B cell (primary cell): Measurements from ENCODE around the gene CNNM4. TPM values are rescaled to one million over a fixed set of nuclear protein-coding genes. Genes with fewer than 3 reads are reported as not detected.

Experiments used
- ATAC-seq: fragments of 200-7000 bp; cut with Tn5 transposase; one replicate; pipeline ENCODE4 v1.10.0; 2021; ENCODE audit warnings: low read depth, mild to moderate bottlenecking, moderate number of reproducible peaks, moderate library complexity
- CTCF ChIA-PET: fragments of 350-600 bp; sonication (Branson Sonifier 250); formaldehyde crosslinking; loops from one replicate; lab custom pipeline; 2021; ENCODE audit warnings: antibody characterized with exemption, inconsistent platforms; lab: Charles Lee
- POLR2A ChIA-PET: fragments of 350-600 bp; sonication (Branson Sonifier 250); formaldehyde crosslinking; loops from one replicate; lab custom pipeline; 2021; ENCODE audit warnings: antibody characterized with exemption; lab: Charles Lee
- DNase-seq: peaks from one replicate; pipeline ENCODE4 v3.0.0; 2013
- H2AFZ ChIP-seq: 2 replicates; pipeline ENCODE4 v1.6.1; 2012; ENCODE audit warnings: mild to moderate bottlenecking, low read depth, low read length; ENCODE audit not compliant: insufficient read depth, poor library complexity, severe bottlenecking
- H3K27ac ChIP-seq, 2 donors: 1 replicate in 1 of 2; 2 replicates in 1 of 2; pipeline ENCODE4 v1.5.1; 2012 to 2013; ENCODE audit warnings: low read length in 2 of 2, mild to moderate bottlenecking in 2 of 2, moderate library complexity in 1 of 2
- H3K27me3 ChIP-seq, 4 experiments: fragments of 200-600 bp in 1 of 4; sonication (generic) in 1 of 4; replicated peaks in 1 of 4; 1 replicate in 2 of 4; 2 replicates in 2 of 4; pipeline versions ENCODE4 v1.6.1 to v1.7.0; 2013 to 2016; ENCODE audit warnings: low read length in 3 of 4, mild to moderate bottlenecking in 2 of 4, mixed read lengths in 1 of 4, moderate library complexity in 1 of 4; ENCODE audit not compliant: insufficient read depth in 4 of 4, control insufficient read depth in 3 of 4; ENCODE audit errors: control extremely low read depth in 1 of 4
- H3K36me3 ChIP-seq, 2 experiments: replicated peaks in 1 of 2; 1 replicate in 1 of 2; 2 replicates in 1 of 2; pipeline versions ENCODE4 v1.6.1 to v1.7.1; 2013; ENCODE audit warnings: low read length in 1 of 2; ENCODE audit not compliant: insufficient read depth in 2 of 2, control insufficient read depth in 1 of 2; ENCODE audit errors: control extremely low read depth in 1 of 2, extremely low read depth in 1 of 2
- H3K4me1 ChIP-seq, 2 donors: fragments of 200-600 bp in 1 of 2; sonication (generic) in 1 of 2; 1 replicate in 1 of 2; 2 replicates in 1 of 2; pipeline versions ENCODE4 v1.5.1 to v1.6.1; 2013 to 2017; ENCODE audit warnings: low read length in 2 of 2; ENCODE audit not compliant: control insufficient read depth in 2 of 2, insufficient read depth in 2 of 2
- H3K4me2 ChIP-seq: replicated peaks from 2 replicates; pipeline ENCODE3; 2012; ENCODE audit warnings: mild to moderate bottlenecking, low read depth, low read length; ENCODE audit not compliant: poor library complexity, severe bottlenecking
- H3K4me3 ChIP-seq, 5 experiments: fragments of 200-600 bp in 1 of 5; sonication (generic) in 1 of 5; 1 replicate in 3 of 5; 2 replicates in 2 of 5; pipeline versions ENCODE4 v1.5.1 to v1.7.0; 2011 to 2016; ENCODE audit warnings: low read length in 4 of 5, mild to moderate bottlenecking in 4 of 5, low read depth in 2 of 5, control low read depth in 1 of 5, moderate library complexity in 1 of 5; ENCODE audit not compliant: insufficient read depth in 1 of 5; ENCODE audit errors: control extremely low read depth in 1 of 5, extremely low read depth in 1 of 5
- H3K79me2 ChIP-seq: fragments of 200-600 bp; sonication (generic); one replicate; pipeline ENCODE4 v1.6.0; 2016; ENCODE audit warnings: low read length; ENCODE audit not compliant: control insufficient read depth, insufficient read depth
- H3K9ac ChIP-seq: fragments of 200-600 bp; sonication (generic); 2 replicates; pipeline ENCODE4 v1.6.1; 2017; ENCODE audit warnings: mild to moderate bottlenecking, low read length, moderate library complexity
- H3K9me3 ChIP-seq, 3 donors: one replicate each; pipeline versions ENCODE4 v1.6.1 to v1.7.1; 2013; ENCODE audit warnings: low read length in 2 of 3; ENCODE audit not compliant: control insufficient read depth in 2 of 3, insufficient read depth in 1 of 3; ENCODE audit errors: control extremely low read depth in 1 of 3
- H4K20me1 ChIP-seq: 2 replicates; pipeline ENCODE4 v1.6.0; 2012; ENCODE audit warnings: mild to moderate bottlenecking, low read length; ENCODE audit not compliant: insufficient read depth, control insufficient read depth, poor library complexity, severe bottlenecking
- H3K27ac Mint-ChIP-seq: one replicate; pipeline ENCODE4 v1.8.0; 2021; ENCODE audit warnings: mixed read lengths
- H3K27me3 Mint-ChIP-seq: one replicate; pipeline ENCODE4 v1.8.0; 2021; ENCODE audit warnings: mixed read lengths
- H3K4me1 Mint-ChIP-seq: one replicate; pipeline ENCODE4 v1.8.0; 2021; ENCODE audit warnings: mixed read lengths
- H3K4me3 Mint-ChIP-seq: one replicate; pipeline ENCODE4 v1.8.0; 2021; ENCODE audit warnings: mixed read lengths
- H3K9me3 Mint-ChIP-seq: one replicate; pipeline ENCODE4 v1.8.0; 2022; ENCODE audit warnings: mixed read lengths; ENCODE audit not compliant: insufficient read depth
- EZH2 ChIP-seq: IDR thresholded peaks from 2 replicates; pipeline ENCODE4 v1.6.1; 2012; ENCODE audit warnings: borderline replicate concordance, low read depth, mild to moderate bottlenecking, moderate library complexity, low read length; ENCODE audit not compliant: insufficient read depth, poor library complexity, severe bottlenecking
- WGBS: methylation state at CpG from one replicate; pipeline ENCODE4 v1.1.5; 2013; ENCODE audit warnings: missing lambda C conversion rate; ENCODE audit not compliant: insufficient coverage; 5-methylcytosine and 5-hydroxymethylcytosine counted together
- intact Hi-C: fragments of 100-400 bp; cut with micrococcal nuclease; formaldehyde crosslinking; loops from one replicate; pipeline ENCODE4 v1.10.0; 2022
- polyA plus RNA-seq: library from polyadenylated mRNA; depleted of rRNA; stranded (reverse); fragments of >200 nt; gene quantifications from 2 replicates; pipeline ENCODE4 v1.2.3, GENCODE V29; 2012
- total RNA-seq, 2 donors: library from RNA; stranded (reverse); fragments of 120-200 nt in 1 of 2; gene quantifications; 1 replicate in 1 of 2; 2 replicates in 1 of 2; pipeline versions ENCODE4 v1.2.3 to v1.2.4, GENCODE V29; 2013 to 2022
- TF ChIP-seq, protein P1 (sequence below): fragments of 200-600 bp; IDR thresholded peaks from one replicate; pipeline ENCODE4 v1.8.0; 2022; ENCODE audit warnings: antibody characterized with exemption, mild to moderate bottlenecking

The CNNM4 gene
- total and polyA plus RNA-seq, 2 donors (not counting 1 experiment from before 2014, with no cell fraction given), result 15.1 to 24.0 TPM

- no peak for ATAC-seq
- peak overlapping the region; percentile 62 for H3K4me3 Mint-ChIP-seq
- 100% methylated on average over 1 of the region's 2 CpGs for WGBS
Measured at GRCh38 chr2:96737831-96738230, 22.9 kb upstream of the CNNM4 start.

DNA sequence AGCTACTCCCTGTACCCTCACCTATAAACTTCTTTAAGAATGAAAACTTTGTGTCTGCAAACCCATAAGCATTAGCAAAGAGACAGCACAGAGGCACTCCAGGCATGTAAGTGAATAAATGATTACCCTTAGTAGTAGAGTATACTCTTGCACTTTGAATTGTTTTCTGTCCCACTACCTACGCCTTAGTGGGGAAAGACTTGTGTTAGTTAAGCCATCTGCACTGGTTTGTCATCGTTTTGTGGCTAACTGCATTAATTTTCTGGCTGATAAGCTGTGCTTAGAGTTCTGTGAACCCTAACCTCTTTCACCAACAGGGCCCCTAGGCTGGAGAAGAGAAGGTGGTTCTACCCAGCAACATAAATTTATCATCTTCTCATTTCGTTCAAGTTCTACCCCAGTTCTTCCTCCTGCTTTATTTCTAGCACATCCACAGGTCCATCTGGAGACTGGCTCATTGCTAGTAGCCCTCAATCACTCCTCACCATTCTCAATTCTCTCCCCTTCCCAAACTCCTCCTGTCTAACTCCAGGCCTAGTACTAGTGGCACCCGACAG, 21.5 kb upstream of the CNNM4 start:
- Mint-ChIP-seq H3K27ac (peak overlapping the region; percentile 97), H3K27me3 (no peaks in the 10 kb centered on the region), H3K4me3 (peak overlapping the region; percentile 97), H3K9me3 (no peaks in the 10 kb centered on the region), H3K4me1 (peaks cover 29% of the 10 kb centered on the region)
- DNase-seq (no peak), ATAC-seq (no peak)
- POLR2A ChIA-PET, result no interaction called here
- Histone ChIP-seq H3K79me2 (peaks cover 27% of the 10 kb centered on the region), H3K4me1 (peaks cover 14 to 25% of the 10 kb centered on the region in 2 donors), H2AFZ (peak overlapping the region; percentile 97), H3K27me3 (no peaks in the 10 kb centered on the region), H3K9ac (peak overlapping the region; percentile 83), H3K9me3 (no peaks in the 10 kb centered on the region), H3K27ac (peak overlapping the region in 1 of 2 donors; percentile 80), H3K4me2 (peak overlapping the region; percentile 89), H3K36me3 (peaks cover 0 to 15% of the 10 kb centered on the region in 2 experiments), H3K4me3 (peak overlapping the region; percentile 52 to 93 (median 88)), H4K20me1 (no peaks in the 10 kb centered on the region)
- TF ChIP-seq, protein P1, sequence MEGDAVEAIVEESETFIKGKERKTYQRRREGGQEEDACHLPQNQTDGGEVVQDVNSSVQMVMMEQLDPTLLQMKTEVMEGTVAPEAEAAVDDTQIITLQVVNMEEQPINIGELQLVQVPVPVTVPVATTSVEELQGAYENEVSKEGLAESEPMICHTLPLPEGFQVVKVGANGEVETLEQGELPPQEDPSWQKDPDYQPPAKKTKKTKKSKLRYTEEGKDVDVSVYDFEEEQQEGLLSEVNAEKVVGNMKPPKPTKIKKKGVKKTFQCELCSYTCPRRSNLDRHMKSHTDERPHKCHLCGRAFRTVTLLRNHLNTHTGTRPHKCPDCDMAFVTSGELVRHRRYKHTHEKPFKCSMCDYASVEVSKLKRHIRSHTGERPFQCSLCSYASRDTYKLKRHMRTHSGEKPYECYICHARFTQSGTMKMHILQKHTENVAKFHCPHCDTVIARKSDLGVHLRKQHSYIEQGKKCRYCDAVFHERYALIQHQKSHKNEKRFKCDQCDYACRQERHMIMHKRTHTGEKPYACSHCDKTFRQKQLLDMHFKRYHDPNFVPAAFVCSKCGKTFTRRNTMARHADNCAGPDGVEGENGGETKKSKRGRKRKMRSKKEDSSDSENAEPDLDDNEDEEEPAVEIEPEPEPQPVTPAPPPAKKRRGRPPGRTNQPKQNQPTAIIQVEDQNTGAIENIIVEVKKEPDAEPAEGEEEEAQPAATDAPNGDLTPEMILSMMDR, result no peak
- no peak for TF ChIP-seq EZH2
- intact Hi-C loops, result no loop called here
- 0% methylated on average over 2 of the region's 4 CpGs for WGBS
- CTCF ChIA-PET, result interaction anchor here (0.8 kb wide), 1 partner anchor 119 kb away, joined by 4 read pairs; the partner anchor contains the start of gene ANKRD39

More at GRCh38 chr2:96737831-96738230, 22.9 kb upstream of the CNNM4 start:
- Histone ChIP-seq H3K9me3 (no peaks in the 10 kb centered on the region), H2AFZ (no peak overlapping the region), H3K36me3 (peaks cover 0 to 29% of the 10 kb centered on the region in 2 experiments), H3K27ac (no peak overlapping the region), H3K4me3 (no peak overlapping the region), H3K79me2 (peaks cover 27% of the 10 kb centered on the region), H4K20me1 (no peaks in the 10 kb centered on the region), H3K9ac (no peak overlapping the region), H3K27me3 (no peaks in the 10 kb centered on the region), H3K4me1 (peaks cover 14 to 25% of the 10 kb centered on the region in 2 donors), H3K4me2 (no peak overlapping the region)
- Mint-ChIP-seq H3K27ac (peak overlapping the region; percentile 47), H3K9me3 (no peaks in the 10 kb centered on the region), H3K4me1 (peaks cover 29% of the 10 kb centered on the region), H3K27me3 (no peaks in the 10 kb centered on the region)
- intact Hi-C loops, result no loop called here
- ChIA-PET CTCF (interaction anchor here (1.0 kb wide), 1 partner anchor 26 kb away, joined by 3 read pairs; no protein-coding TSS in a partner anchor), POLR2A (no interaction called here)
- TF ChIP-seq EZH2, result no peak
- TF ChIP-seq, protein P1, result no peak
- no peak for DNase-seq
